MM.1S (cell line): ENCODE data around the gene NPLOC4.

Experiments used
- EZH2 ChIP-seq: fragments of 300-600 bp; sonication (generic); optimal IDR thresholded peaks from 2 replicates; pipeline ENCODE3; 2017; ENCODE audit warnings: low read depth, mild to moderate bottlenecking, antibody characterized with exemption, low read length, mixed read lengths
- TF ChIP-seq, protein P1 (sequence below): fragments of 300-600 bp; sonication (generic); IDR thresholded peaks from 2 replicates; pipeline ENCODE4 v1.5.1; 2016; ENCODE audit warnings: antibody characterized with exemption, low read length, mixed read lengths

DNA sequence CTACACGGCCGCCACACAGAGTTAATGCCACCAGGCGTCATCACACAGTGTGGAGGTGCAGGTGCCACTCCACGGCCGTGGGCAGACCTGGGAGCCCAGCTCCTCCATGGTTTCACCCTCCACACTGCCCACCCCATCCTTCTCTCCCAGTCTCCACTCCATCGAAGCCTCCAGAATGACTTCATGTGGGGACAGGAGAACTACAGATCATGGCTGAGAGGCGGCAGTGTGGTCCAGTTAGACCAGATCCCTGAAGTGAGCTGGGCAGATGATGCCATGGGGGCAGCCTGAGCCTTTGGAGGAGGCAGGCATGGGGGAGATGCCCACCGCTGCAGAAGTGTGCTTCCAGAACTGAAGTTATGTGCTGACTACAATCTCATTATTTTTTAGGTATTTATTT, 46.8 kb downstream of the NPLOC4 start:
- TF ChIP-seq, protein P1, sequence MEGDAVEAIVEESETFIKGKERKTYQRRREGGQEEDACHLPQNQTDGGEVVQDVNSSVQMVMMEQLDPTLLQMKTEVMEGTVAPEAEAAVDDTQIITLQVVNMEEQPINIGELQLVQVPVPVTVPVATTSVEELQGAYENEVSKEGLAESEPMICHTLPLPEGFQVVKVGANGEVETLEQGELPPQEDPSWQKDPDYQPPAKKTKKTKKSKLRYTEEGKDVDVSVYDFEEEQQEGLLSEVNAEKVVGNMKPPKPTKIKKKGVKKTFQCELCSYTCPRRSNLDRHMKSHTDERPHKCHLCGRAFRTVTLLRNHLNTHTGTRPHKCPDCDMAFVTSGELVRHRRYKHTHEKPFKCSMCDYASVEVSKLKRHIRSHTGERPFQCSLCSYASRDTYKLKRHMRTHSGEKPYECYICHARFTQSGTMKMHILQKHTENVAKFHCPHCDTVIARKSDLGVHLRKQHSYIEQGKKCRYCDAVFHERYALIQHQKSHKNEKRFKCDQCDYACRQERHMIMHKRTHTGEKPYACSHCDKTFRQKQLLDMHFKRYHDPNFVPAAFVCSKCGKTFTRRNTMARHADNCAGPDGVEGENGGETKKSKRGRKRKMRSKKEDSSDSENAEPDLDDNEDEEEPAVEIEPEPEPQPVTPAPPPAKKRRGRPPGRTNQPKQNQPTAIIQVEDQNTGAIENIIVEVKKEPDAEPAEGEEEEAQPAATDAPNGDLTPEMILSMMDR, result no peak
- no peak for TF ChIP-seq EZH2
